SW480 (cell line): ENCODE results near the gene MCU.
"Not testable (repeated sequence)": the region's sequence is repeated elsewhere in the genome, so short reads cannot be mapped to it uniquely, and the experiment has no call there.

Experiments
- DNase-seq: peaks from one replicate; pipeline ENCODE4 v3.0.0-alpha.2; 2016; ENCODE audit warnings: low spot score

The MCU gene, protein sequence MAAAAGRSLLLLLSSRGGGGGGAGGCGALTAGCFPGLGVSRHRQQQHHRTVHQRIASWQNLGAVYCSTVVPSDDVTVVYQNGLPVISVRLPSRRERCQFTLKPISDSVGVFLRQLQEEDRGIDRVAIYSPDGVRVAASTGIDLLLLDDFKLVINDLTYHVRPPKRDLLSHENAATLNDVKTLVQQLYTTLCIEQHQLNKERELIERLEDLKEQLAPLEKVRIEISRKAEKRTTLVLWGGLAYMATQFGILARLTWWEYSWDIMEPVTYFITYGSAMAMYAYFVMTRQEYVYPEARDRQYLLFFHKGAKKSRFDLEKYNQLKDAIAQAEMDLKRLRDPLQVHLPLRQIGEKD

DNA sequence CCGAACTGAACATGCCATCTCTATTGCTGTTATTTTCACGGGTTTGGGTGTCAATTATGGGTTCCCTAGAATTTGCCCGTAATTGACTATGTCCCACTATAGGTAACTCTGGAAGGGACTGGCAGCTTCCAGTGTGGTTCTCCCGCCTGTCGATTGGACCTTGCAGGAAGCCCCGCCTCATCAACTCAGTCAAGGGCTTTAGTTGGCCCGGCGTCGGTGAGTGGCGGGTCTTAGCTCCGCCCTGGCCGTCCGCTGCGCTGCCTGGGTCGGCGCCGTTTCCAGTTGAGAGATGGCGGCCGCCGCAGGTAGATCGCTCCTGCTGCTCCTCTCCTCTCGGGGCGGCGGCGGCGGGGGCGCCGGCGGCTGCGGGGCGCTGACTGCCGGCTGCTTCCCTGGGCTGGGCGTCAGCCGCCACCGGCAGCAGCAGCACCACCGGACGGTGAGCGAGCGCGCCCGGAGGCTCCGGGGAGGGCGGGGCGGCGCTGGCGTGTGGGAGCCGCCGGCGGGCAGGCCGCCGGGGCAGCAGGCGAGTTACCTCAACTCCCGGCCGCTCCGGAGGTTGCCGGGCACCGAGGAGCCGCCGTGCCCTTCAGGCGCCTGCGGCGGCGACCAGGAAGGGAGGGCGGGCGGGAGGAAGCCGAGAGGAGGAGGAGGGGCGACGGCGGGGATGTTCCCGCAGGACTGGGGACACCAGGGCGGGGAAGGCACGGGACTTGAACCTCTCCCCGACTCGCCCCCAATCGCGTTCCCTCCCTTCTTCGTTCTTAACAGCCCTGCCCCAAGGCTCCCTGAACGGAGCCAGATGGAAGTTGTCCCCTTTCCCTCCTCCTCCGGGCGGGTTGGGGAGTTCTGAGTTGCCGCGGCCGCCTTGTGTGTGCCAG is at the start of gene MCU:
Gene MCU (plus strand): TSS at position 281 of the 881 bp plus-strand sequence. CDS start 9 bp downstream, at position 290.
- DNase-seq = peak; percentile 96

- no peak for DNase-seq
These were observed 49.6 kb upstream of the MCU start for GRCh38 chr10:72642318-72642717.

DNA sequence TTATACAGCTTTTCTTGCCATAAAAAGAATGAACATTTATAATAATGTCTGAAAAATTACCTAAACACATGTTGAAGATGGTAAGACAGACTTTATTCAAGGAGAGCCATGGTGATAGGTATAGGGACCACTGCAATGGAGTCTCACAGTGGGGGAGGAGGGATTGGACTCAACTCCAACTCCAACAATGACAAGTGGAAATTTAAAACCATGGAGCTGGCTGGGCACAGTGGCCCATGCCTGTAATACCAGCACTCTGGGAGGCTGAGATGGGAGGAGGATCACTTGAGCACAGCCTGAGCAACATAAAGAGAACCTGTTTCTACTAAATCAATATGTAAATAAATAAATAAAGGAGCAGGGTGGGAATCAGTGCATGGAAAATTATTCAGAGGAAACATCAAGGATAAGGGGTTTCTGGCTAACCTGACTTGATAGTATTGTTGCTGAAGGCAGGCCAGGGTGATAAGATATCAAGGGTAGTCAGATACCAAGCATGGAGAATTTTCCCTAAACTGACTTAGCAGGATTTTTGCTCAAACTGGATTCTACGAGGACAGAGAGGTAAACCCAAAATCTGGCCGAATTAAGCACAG is 46.6 kb upstream of the MCU start:
- DNase-seq = no peak

DNA sequence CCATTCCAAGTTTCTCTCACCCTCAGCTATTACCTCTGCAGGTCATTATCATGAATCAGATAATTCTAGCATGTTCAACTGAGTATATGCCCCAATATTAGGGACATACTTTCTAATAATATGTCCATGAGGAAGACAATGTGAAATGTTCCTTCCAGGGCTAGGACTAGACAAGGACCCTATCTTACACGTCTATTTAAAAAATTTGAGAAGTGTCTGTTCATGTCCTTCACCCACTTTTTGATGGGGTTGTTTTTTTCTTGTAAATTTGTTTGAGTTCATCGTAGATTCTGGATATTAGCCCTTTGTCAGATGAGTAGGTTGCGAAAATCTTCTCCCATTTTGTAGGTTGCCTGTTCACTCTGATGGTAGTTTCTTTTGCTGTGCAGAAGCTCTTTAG is 45.0 kb upstream of the MCU start:
- not testable (repeated sequence) for DNase-seq

DNA sequence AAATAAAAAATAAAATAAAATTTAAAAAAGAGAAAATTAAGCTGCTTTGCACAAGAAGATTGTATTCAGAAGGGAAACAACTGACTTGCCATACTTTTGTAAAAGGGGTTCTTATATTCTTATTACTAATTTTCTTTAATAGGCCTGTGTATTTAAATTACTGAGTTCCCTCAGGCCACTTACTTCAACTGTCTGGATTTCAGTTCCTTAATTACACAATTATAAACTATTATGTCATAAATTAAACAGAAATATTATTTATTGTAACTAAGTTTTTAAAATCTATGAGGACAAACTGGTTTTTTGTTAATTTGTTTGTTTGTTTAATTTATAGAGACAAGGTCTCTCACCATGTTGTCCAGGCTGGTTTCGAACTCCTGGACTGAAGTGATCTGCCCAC is 43.6 kb upstream of the MCU start:
- no peak for DNase-seq

DNA sequence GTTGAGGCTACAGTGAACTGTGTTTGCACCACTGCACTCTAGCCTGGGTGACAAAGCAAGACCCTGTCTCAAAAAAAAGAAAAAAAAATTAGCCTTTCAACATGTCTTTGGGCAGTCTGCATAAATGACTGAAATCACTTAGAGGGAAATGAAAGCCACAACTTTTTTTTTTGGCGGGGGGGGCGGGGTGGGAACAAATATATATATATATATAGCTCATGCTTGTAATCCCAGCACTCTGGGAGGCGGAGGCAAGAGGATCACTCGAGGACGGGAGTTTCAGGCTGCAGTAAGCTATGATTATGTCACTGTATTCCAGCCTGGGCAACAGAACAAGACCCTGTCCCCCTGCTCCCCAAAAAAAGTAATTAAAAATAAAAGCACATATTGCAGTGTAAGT is 42.7 kb upstream of the MCU start:
- no peak for DNase-seq

DNA sequence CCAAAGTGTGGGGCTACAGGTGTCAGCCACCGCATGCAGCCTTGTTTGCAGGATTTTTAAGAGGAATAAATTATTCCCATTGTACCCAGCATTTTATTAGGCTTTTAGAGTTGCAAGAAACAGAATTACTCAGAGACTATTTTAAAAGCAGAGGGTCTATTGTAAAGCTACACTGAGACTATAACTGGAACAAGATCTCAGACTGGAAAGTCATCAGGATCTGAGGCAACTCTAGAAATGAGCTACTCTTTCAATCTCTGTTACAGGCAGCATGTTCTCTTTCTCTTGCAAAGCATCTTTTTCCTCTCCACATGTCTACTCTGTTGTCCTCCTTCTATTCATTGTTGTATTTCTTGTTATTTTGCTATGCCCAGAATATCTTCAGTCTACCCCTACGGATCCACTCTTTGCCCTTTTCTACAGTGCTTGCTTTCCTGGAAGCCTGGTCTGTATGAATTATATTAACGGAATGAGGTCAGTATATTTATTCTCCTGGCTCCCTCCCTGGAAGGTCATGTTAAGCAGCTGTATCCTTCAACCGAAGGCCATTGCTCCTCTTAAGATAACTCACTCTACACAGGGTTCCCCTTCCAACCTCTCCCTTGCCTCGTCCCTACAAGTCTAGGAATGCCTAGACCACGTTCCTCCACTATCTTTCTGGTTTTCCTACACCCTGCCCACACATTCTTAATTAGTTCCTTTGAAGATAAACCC is 38.4 kb upstream of the MCU start:
- DNase-seq = no peak

DNA sequence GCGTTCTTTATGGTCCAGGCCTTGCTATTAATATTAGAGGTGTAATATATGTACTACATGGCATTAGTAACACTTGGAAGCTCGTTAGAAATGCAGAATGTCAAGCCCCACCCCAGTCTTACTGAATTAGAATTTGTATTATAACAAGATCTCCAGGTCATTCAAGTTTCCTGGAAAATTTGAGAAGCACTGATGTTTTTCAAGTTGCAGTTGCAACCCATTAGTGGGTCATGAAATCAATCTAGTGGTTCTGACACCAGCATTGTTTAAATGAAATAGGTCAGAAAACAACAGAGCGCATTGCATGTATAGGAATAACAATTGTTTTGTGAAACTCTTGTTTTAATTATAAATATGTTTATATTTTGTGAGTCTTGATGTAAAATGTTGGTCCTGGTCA is 37.2 kb upstream of the MCU start:
- no peak for DNase-seq

DNA sequence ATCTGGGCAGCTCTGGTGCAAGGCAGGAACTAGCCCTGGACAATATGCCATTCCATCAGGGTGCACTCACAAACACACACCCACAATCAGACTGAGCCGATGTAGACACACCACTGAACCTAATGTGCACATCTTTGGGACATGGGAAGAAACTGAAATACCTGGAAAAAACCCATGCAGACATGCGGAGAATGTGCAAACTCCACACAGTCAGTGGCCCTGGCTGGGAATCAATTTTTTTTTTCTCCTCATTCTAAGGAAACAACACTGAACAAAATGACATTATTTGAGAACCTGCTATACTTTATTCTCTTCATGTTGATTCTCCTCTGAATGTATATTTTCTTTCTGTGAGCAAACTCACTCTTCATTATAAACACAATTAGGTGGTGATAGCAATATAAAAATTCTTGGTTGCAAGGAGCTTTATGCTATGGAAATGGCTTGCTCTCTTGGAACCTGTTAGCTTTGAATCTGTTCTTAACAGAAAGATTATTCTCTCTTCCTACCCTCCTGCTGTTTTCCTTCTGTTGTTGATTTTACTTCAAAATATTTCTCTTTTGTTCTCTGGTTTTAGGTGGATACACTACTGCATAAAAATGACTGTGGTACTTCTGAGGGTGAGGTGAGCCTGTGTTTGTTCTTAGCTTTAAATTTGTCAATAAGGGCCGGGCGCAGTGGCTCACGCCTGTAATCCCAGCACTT is 33.1 kb upstream of the MCU start:
- no peak for DNase-seq

DNA sequence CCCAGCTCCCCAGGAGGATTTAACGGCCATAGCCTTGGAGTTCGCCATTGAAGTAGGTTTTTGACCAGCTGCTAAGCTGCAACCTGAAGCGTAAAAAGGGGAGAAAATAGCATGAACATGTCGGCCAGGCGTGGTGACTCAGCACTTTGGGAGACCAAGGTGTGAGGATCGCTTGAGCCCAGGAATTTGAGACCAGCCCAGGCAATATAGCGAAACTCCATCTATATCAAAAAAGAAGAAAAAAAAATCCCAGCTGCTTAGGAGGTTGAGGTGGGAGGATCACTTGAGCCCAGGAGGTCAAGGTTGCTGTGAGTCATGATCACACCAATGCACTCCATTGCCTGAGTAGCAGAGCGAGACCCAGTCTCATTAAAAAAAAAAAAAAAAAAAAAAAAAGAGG is 32.2 kb upstream of the MCU start:
- DNase-seq = no peak

GRCh38 chr10:72660220-72660619 is 31.7 kb upstream of the MCU start:
- no peak for DNase-seq

DNA sequence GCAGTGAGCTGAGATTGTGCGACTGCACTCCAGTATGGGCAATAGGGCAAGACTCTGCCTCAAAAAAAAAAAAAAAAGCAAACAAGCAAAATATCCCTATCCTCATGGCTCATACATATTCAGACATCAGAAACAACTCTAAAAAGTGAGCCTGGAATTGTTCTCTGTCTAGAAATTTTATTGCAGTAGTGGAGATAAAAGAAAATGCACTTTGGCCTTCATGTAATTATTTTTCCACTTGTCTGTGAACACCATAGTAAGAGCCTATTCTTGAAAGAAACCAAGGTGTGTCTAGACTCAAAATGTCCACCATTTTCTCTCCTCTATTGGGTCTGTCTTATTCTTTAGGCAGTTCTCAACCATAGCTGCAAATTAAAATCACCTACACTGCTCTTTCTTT is 30.5 kb upstream of the MCU start:
- no peak for DNase-seq

- no peak for DNase-seq
These were observed 28.0 kb upstream of the MCU start for GRCh38 chr10:72663971-72664370.

- DNase-seq = no peak
These were observed 26.0 kb upstream of the MCU start for GRCh38 chr10:72665925-72666324.

DNA sequence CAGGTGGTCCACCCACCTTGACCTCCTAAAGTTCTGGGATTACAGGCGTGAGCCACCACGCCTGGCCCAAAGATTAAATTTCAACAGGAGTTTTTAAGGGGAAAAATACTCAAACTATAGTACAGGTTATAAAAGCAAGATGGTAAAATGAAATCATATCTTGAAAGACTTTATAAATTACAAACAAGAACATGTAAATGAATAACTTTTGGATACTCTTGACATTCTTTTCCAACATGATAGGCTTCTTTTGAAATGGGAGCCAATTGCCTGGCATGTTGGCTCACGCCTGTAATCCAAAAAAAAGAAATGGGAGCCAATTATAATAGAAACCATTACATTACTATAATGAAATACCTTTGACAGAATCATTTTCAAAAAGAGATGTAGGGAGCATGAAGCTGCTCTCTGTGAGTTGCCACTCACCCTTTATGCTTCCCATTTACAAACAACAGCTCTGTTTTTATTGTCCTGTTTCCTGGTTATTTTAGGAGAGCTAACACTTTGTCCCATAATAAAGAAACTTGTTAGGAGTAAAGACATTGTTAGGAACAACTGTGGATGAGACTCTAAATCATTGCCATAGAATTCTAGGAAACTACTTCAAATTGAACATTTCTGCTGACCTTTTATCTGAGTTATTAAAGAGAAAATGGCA is 24.6 kb upstream of the MCU start:
- no peak for DNase-seq

- DNase-seq = no peak
These were observed 18.7 kb upstream of the MCU start for GRCh38 chr10:72673280-72673679.

GRCh38 chr10:72674174-72674573 is 17.8 kb upstream of the MCU start:
- DNase-seq = not testable (repeated sequence)

GRCh38 chr10:72679838-72680241 is 12.1 kb upstream of the MCU start:
- no peak for DNase-seq

- peak; percentile 29 for DNase-seq
These were observed 9.3 kb upstream of the MCU start for GRCh38 chr10:72682638-72683037.

- no peak for DNase-seq
These were observed 6.5 kb upstream of the MCU start for GRCh38 chr10:72685264-72685921.

DNA sequence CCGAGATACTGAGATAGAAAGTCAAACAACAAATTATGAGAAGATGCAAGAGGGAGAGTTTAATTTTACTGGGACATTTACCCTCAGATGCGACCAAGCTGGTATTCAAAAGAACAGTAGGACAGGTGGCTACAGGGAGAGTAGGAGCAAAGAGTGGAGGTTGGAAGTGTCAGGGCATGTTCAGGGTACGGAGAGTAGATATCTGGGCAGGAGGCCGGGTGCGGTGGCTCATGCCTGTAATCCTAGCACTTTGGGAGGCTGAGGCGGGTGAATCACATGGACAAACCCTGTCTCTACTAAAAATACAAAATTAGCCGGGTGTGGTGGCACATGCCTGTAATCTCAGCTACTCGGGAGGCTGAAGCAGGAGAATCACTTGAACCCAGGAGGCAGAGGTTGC is 5.5 kb upstream of the MCU start:
- DNase-seq = not testable (repeated sequence)
